ENCODE data around the gene ATAD3C. TPM values are rescaled to one million over a fixed set of nuclear protein-coding genes. Genes with fewer than 3 reads are reported as not detected.
A peak's percentile ranks its signal among the peaks of the same experiment; 100 is the strongest.

The ATAD3C gene
- total RNA-seq, 3 donors from 2014 or later (not counting 1 experiment from before 2014, with no cell fraction given), result 0.13 to 2.2 (median 1.5) TPM

GRCh38 chr1:1422465-1423244 lies 26.8 kb upstream of the ATAD3C start:
- H3K27ac ChIP-seq (ENCODE audit: low read length), result no peak overlapping the region
- intact Hi-C loops (cut with micrococcal nuclease), result no loop called here
- 69% methylated on average over 29 of the region's 29 CpGs for WGBS (ENCODE audit: insufficient coverage)
- Mint-ChIP-seq H3K4me3 (no peak overlapping the region), H3K36me3 (no peaks in the 10 kb centered on the region), H3K27ac (no peak overlapping the region), H3K9me3 (no peaks in the 10 kb centered on the region), H3K27me3 (ENCODE audit: low read depth in 2 of 2) (peaks cover 11 to 27% of the 10 kb centered on the region in 2 donors), H3K4me1 (no peaks in the 10 kb centered on the region)
- H3K36me3 ChIP-seq (ENCODE audit: control insufficient read depth, insufficient read depth, low read length), result no peaks in the 10 kb centered on the region
- H3K4me3 ChIP-seq (ENCODE audit: low read length), result no peak overlapping the region
- H3K4me1 ChIP-seq (ENCODE audit: control insufficient read depth, insufficient read depth, low read length), result no peaks in the 10 kb centered on the region
- TF ChIP-seq CTCF (IDR thresholded peaks at IDR 0.05), result no peak
- ATAC-seq (no peak), DNase-seq (no peak)
- H3K27me3 ChIP-seq (ENCODE audit: control insufficient read depth, insufficient read depth, low read length), result no peaks in the 10 kb centered on the region
- no peaks in the 10 kb centered on the region for H3K9me3 ChIP-seq (ENCODE audit: control insufficient read depth, insufficient read depth, low read length)

DNA sequence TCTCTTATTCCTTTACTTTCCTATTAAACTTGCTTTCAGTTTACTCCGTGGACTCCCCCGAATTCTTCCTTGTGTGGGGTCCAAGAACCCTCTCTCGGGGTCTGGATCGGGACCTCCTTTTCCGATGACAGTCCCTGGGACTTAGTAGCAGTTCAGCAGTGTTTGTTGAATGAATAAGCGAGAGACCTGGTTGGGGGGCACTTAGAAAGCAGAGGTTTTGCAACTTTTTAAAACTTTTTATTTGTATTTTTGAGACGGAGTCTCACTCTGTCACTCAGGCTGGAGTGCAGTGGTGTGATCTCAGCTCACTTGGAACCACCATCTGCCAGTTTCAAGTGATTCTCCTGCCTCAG lies 26.3 kb upstream of the ATAD3C start:
- intact Hi-C loops (cut with micrococcal nuclease), result no loop called here
- H3K27me3 ChIP-seq (ENCODE audit: control insufficient read depth, insufficient read depth, low read length), result peaks cover under 1% of the 10 kb centered on the region
- no peak overlapping the region for H3K27ac ChIP-seq (ENCODE audit: low read length)
- no peaks in the 10 kb centered on the region for H3K9me3 ChIP-seq (ENCODE audit: control insufficient read depth, insufficient read depth, low read length)
- WGBS (ENCODE audit: insufficient coverage), result 96% methylated on average over 7 of the region's 7 CpGs
- Mint-ChIP-seq H3K27me3 (ENCODE audit: low read depth in 2 of 2) (peaks cover 7 to 24% of the 10 kb centered on the region in 2 donors), H3K36me3 (no peaks in the 10 kb centered on the region), H3K27ac (no peak overlapping the region), H3K9me3 (no peaks in the 10 kb centered on the region), H3K4me3 (no peak overlapping the region), H3K4me1 (no peaks in the 10 kb centered on the region)
- ATAC-seq, result no peak
- TF ChIP-seq CTCF (IDR thresholded peaks at IDR 0.05), result no peak
- no peaks in the 10 kb centered on the region for H3K4me1 ChIP-seq (ENCODE audit: control insufficient read depth, insufficient read depth, low read length)
- H3K36me3 ChIP-seq (ENCODE audit: control insufficient read depth, insufficient read depth, low read length), result no peaks in the 10 kb centered on the region
- H3K4me3 ChIP-seq (ENCODE audit: low read length), result no peak overlapping the region
- no peak for DNase-seq

DNA sequence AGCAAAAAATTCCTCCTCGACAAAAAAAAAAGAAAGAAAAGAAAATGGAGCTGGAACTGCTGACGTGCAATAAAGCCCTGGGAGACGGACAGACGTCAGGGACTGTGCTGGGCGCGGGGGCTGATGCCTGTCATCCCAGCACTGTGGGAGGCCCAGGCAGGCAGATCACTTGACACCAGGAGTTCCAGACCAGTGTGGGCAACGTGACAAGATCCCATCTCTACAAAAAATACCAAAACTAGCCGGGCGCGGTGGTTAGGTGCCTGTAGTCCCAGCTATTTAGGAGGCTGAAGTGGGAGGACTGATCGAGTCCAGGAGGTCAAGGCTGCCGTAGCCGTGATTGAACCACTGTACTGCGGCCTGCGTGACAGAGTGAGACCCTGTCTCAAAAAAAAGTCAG lies 24.8 kb upstream of the ATAD3C start:
- no peaks in the 10 kb centered on the region for H3K4me1 ChIP-seq (ENCODE audit: control insufficient read depth, insufficient read depth, low read length)
- ATAC-seq, result no peak
- no peak for DNase-seq
- no peak for TF ChIP-seq CTCF (IDR thresholded peaks at IDR 0.05)
- no peaks in the 10 kb centered on the region for H3K9me3 ChIP-seq (ENCODE audit: control insufficient read depth, insufficient read depth, low read length)
- no peaks in the 10 kb centered on the region for H3K9me3 Mint-ChIP-seq
- no peak overlapping the region for H3K4me3 ChIP-seq (ENCODE audit: low read length)
- H3K27me3 Mint-ChIP-seq (ENCODE audit: low read depth in 2 of 2), result peaks cover 7 to 24% of the 10 kb centered on the region in 2 donors
- 94% methylated on average over 15 of the region's 15 CpGs for WGBS (ENCODE audit: insufficient coverage)
- no peaks in the 10 kb centered on the region for H3K4me1 Mint-ChIP-seq
- peaks cover 2% of the 10 kb centered on the region for H3K27me3 ChIP-seq (ENCODE audit: control insufficient read depth, insufficient read depth, low read length)
- H3K27ac Mint-ChIP-seq, result no peak overlapping the region
- H3K27ac ChIP-seq (ENCODE audit: low read length), result no peak overlapping the region
- H3K36me3 Mint-ChIP-seq, result no peaks in the 10 kb centered on the region
- H3K36me3 ChIP-seq (ENCODE audit: control insufficient read depth, insufficient read depth, low read length), result no peaks in the 10 kb centered on the region
- H3K4me3 Mint-ChIP-seq, result peak overlapping the region; percentile 35
- intact Hi-C loops (cut with micrococcal nuclease), result no loop called here

DNA sequence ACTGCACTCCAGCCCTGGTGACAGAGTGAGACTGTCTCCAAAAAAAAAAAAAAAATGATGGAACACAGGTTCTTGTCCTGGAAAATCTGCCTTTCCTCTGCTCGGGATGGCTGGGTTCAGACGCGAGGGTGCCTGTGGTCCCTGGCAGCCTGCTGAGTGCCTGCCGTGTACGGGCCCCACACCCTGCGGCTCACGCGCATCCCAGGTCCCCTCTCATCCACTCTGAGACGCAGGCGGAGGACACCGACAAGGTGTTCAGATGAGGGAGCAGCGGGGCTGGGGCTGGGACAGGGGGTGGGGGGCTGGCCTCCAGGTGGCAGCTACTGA lies 24.1 kb upstream of the ATAD3C start:
- Histone ChIP-seq H3K36me3 (ENCODE audit: control insufficient read depth, insufficient read depth, low read length) (no peaks in the 10 kb centered on the region), H3K4me1 (ENCODE audit: control insufficient read depth, insufficient read depth, low read length) (no peaks in the 10 kb centered on the region), H3K27me3 (ENCODE audit: control insufficient read depth, insufficient read depth, low read length) (peaks cover 2% of the 10 kb centered on the region), H3K4me3 (ENCODE audit: low read length) (no peak overlapping the region), H3K27ac (ENCODE audit: low read length) (no peak overlapping the region), H3K9me3 (ENCODE audit: control insufficient read depth, insufficient read depth, low read length) (no peaks in the 10 kb centered on the region)
- no peak for ATAC-seq
- no peak for TF ChIP-seq CTCF (IDR thresholded peaks at IDR 0.05)
- Mint-ChIP-seq H3K4me1 (no peaks in the 10 kb centered on the region), H3K36me3 (no peaks in the 10 kb centered on the region), H3K27me3 (ENCODE audit: low read depth in 2 of 2) (peaks cover 7 to 24% of the 10 kb centered on the region in 2 donors), H3K27ac (no peak overlapping the region), H3K9me3 (no peaks in the 10 kb centered on the region), H3K4me3 (no peak overlapping the region)
- intact Hi-C loops (cut with micrococcal nuclease), result no loop called here
- 89% methylated on average over 12 of the region's 12 CpGs for WGBS (ENCODE audit: insufficient coverage)
- no peak for DNase-seq

Measured in natural killer cell (primary cell).